HG02610 (cell line): ENCODE measurements around the gene PCDHA6.
"Not testable (repeated sequence)": the region's sequence is repeated elsewhere in the genome, so short reads cannot be mapped to it uniquely, and the experiment has no call there.

Experiments
- ATAC-seq: cut with Tn5 transposase; IDR thresholded peaks from one replicate; pipeline ENCODE4 v1.9.1; 2021; ENCODE audit warnings: mild to moderate bottlenecking, moderate library complexity; ENCODE audit not compliant: unreplicated experiment

Gene PCDHA6, protein sequence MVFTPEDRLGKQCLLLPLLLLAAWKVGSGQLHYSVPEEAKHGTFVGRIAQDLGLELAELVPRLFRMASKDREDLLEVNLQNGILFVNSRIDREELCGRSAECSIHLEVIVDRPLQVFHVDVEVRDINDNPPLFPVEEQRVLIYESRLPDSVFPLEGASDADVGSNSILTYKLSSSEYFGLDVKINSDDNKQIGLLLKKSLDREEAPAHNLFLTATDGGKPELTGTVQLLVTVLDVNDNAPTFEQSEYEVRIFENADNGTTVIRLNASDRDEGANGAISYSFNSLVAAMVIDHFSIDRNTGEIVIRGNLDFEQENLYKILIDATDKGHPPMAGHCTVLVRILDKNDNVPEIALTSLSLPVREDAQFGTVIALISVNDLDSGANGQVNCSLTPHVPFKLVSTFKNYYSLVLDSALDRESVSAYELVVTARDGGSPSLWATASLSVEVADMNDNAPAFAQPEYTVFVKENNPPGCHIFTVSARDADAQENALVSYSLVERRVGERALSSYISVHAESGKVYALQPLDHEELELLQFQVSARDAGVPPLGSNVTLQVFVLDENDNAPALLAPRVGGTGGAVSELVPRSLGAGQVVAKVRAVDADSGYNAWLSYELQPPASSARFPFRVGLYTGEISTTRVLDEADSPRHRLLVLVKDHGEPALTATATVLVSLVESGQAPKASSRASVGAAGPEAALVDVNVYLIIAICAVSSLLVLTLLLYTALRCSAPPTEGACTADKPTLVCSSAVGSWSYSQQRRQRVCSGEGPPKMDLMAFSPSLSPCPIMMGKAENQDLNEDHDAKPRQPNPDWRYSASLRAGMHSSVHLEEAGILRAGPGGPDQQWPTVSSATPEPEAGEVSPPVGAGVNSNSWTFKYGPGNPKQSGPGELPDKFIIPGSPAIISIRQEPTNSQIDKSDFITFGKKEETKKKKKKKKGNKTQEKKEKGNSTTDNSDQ

GRCh38 chr5:140827704-140828361, at the start of gene PCDHA6:
Gene PCDHA6, plus strand, starts transcription at chr5:140827960. Its CDS starts 132 bp downstream, at chr5:140828092.
- no peak for ATAC-seq

DNA sequence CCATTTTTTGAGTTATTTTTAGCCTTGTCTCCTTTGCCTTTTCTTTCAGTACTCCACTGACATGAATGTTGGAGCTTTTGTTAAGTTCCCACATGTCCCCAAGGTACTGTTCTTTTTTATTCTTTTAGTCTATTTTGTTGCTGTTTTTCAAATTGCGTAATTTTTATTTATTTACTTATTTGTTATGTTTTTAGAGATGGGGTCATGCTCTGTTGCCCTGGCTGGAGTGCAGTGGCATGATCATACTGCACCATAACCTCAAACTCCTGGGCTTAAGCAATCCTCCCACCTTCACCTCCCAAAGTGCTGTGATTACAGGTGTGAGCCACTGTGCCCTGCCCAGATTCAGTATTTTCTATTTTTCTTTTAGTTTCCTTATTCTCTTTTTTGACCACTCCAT, 47.2 kb upstream of the PCDHA6 start:
- ATAC-seq = no peak

- ATAC-seq = no peak
Measured at GRCh38 chr5:140785905-140786686, 41.7 kb upstream of the PCDHA6 start, which contains the start of gene PCDHA1. Gene PCDHA1, plus strand, starts transcription at chr5:140786140.

DNA sequence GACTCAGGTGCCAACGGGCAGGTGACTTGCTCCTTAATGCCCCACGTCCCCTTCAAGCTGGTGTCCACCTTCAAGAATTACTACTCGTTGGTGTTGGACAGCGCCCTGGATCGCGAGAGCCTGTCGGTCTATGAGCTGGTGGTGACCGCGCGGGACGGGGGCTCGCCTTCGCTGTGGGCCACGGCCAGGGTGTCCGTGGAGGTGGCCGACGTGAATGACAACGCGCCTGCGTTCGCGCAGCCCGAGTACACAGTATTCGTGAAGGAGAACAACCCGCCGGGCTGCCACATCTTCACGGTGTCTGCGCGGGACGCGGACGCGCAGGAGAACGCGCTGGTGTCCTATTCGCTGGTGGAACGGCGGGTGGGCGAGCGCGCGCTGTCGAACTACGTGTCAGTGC, 40.3 kb upstream of the PCDHA6 start:
- not testable (repeated sequence) for ATAC-seq

GRCh38 chr5:140787849-140788504, 39.8 kb upstream of the PCDHA6 start:
- ATAC-seq = not testable (repeated sequence)

GRCh38 chr5:140791089-140791488, 36.7 kb upstream of the PCDHA6 start:
- no peak for ATAC-seq

- no peak for ATAC-seq
Measured at GRCh38 chr5:140794595-140795258, 33.0 kb upstream of the PCDHA6 start, which contains the start of gene PCDHA2. Gene PCDHA2, plus strand, starts transcription at chr5:140794852.

DNA sequence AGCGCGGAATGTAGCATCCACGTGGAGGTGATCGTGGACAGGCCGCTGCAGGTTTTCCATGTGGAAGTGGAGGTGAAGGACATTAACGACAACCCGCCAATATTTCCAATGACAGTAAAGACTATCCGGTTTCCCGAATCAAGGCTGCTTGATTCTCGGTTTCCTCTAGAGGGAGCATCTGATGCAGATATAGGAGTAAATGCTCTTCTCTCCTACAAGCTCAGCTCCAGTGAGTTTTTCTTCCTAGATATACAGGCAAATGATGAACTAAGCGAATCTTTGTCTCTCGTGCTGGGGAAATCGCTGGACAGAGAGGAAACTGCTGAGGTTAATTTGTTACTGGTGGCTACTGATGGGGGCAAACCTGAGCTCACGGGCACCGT, 32.5 kb upstream of the PCDHA6 start:
- ATAC-seq = no peak

DNA sequence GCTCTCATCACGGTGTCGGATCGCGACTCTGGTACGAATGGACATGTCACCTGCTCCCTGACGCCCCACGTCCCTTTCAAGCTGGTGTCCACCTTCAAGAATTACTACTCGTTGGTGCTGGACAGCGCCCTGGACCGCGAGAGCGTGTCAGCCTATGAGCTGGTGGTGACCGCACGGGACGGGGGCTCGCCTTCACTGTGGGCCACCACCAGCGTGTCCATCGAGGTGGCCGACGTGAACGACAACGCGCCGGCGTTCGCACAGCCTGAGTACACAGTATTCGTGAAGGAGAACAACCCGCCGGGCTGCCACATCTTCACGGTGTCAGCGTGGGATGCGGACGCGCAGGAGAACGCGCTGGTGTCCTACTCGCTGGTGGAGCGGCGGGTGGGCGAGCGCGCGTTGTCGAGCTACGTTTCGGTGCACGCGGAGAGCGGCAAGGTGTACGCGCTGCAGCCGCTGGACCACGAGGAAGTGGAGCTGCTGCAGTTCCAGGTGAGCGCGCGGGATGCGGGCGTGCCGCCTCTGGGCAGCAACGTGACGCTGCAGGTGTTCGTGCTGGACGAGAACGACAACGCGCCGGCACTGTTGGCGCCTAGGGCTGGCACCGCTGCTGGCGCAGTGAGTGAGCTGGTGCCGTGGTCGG, 31.6 kb upstream of the PCDHA6 start:
- not testable (repeated sequence) for ATAC-seq

GRCh38 chr5:140796718-140797095, 31.1 kb upstream of the PCDHA6 start:
- no peak for ATAC-seq

GRCh38 chr5:140800816-140801493, 26.8 kb upstream of the PCDHA6 start, which contains the start of gene PCDHA3:
Gene PCDHA3, plus strand, starts transcription at chr5:140801057.
- no peak for ATAC-seq

DNA sequence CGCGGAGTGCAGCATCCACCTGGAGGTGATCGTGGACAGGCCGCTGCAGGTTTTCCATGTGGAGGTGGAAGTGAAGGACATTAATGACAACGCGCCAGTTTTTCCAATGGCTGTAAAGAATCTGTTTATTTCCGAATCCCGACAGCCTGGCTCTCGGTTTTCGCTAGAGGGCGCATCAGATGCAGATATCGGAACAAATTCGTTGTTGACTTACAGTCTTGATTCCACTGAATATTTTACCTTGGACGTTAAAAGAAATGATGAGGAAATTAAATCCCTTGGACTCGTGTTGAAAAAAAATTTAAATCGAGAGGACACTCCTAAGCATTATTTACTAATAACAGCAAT, 26.3 kb upstream of the PCDHA6 start:
- ATAC-seq = no peak

DNA sequence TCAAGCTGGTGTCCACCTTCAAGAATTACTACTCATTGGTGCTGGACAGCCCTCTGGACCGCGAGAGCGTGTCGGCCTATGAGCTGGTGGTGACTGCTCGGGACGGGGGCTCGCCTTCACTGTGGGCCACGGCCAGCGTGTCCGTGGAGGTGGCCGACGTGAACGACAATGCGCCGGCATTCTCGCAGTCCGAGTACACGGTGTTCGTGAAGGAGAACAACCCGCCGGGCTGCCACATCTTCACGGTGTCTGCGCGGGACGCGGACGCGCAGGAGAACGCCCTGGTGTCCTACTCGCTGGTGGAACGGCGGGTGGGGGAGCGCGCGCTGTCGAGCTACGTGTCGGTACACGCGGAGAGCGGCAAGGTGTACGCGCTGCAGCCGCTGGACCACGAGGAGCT, 25.4 kb upstream of the PCDHA6 start:
- not testable (repeated sequence) for ATAC-seq

- ATAC-seq = no peak
Measured at GRCh38 chr5:140802781-140803271, 24.9 kb upstream of the PCDHA6 start.

DNA sequence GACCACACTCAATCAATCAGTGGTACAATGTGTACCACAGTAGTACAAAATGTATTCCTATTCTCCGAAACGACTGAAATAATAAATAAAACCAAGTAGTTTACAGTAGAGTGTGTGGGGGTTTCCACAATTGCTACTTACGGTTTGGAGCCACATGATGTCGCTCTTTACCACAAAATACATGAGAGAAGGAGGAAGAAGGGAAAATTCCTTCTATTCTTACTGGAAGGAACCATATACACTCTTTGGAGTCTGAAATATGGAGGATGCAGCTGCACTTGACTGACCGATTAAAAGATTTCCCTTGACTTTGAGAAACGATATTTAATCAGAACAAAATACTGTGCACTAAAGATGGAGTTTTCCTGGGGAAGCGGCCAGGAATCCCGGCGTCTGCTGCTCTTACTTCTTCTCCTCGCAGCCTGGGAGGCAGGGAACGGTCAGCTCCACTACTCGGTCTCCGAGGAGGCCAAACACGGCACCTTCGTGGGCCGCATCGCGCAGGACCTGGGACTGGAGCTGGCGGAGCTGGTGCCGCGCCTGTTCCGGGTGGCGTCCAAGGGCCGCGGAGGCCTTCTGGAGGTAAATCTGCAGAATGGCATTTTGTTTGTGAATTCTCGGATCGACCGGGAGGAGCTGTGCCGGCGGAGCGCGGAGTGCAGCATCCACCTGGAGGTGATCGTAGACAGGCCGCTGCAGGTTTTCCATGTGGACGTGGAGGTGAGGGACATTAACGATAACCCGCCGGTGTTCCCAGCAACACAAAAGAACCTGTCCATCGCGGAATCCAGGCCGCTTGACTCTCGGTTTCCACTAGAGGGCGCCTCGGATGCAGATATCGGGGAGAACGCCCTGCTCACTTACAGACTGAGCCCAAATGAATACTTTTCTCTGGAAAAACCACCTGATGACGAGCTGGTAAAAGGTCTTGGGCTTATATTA, 20.7 kb upstream of the PCDHA6 start, which contains the start of gene PCDHA4:
TSS of gene PCDHA4 (plus strand) at position 235 of the 942 bp plus-strand sequence.
- ATAC-seq = no peak

DNA sequence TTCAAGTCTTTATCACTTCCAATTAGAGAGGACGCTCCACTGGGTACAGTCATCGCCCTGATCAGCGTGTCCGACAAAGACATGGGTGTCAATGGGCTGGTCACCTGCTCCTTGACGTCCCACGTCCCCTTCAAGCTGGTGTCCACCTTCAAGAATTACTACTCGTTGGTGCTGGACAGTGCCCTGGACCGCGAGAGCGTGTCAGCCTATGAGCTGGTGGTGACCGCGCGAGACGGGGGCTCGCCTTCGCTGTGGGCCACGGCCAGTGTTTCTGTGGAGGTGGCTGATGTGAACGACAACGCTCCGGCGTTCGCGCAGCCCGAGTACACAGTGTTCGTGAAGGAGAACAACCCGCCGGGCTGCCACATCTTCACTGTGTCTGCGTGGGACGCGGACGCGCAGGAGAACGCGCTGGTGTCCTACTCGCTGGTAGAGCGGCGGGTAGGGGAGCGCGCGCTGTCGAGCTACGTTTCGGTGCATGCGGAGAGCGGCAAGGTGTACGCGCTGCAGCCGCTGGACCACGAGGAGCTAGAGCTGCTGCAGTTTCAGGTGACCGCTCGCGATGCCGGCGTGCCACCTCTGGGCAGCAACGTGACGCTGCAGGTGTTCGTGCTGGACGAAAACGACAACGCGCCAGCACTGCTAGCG, 19.4 kb upstream of the PCDHA6 start:
- not testable (repeated sequence) for ATAC-seq
